Measurements from ENCODE around the gene RALGDS. TPM values are rescaled to one million over a fixed set of nuclear protein-coding genes. Genes with fewer than 3 reads are reported as not detected.

RALGDS gene
- total and polyA plus RNA-seq, 2 experiments from 2014 or later: 8.6 to 20.3 TPM

- ATAC-seq: no peak
- Histone ChIP-seq H3K4me2 (no peak overlapping the region), H3K4me1 (ENCODE audit: insufficient read depth) (no peaks in the 10 kb centered on the region), H2AFZ (no peak overlapping the region), H3K9me2 (ENCODE audit: insufficient read depth) (no peaks in the 10 kb centered on the region), H3K36me3 (ENCODE audit: insufficient read depth) (peaks cover 4% of the 10 kb centered on the region; the same call in 1 of the 2 replicates), H4K20me1 (replicated peaks; ENCODE audit: insufficient read depth) (no peaks in the 10 kb centered on the region; the same call in 1 of the 2 replicates), H3K27ac (ENCODE audit: low read depth) (no peak overlapping the region), H3K79me2 (replicated peaks; ENCODE audit: insufficient read depth) (0 out of 2 replicates have a peak, but pooled peaks cover 4% of the 10 kb centered on the region), H3K4me3 (no peak overlapping the region), H3K27me3 (ENCODE audit: insufficient read depth) (no peaks in the 10 kb centered on the region), H3F3A (replicated peaks; ENCODE audit: low read depth) (no peaks in the 10 kb centered on the region)
- Mint-ChIP-seq H3K27me3 (ENCODE audit: insufficient read depth, low read depth, poor library complexity) (no peaks in the 10 kb centered on the region), H3K4me1 (no peaks in the 10 kb centered on the region; the same call in 2 of the 3 replicates), H3K36me3 (ENCODE audit: low read depth) (peaks cover 63% of the 10 kb centered on the region), H3K9me3 (no peaks in the 10 kb centered on the region), H3K27ac (no peak overlapping the region), H3K4me3 (no peak overlapping the region)
- TF ChIP-seq STAT1 (IDR thresholded peaks at IDR 0.05; ENCODE audit: unreplicated experiment): no peak
- no peak for TF ChIP-seq CREB1 (CRISPR knock-in tag; IDR thresholded peaks at IDR 0.05; ENCODE audit: low read depth)
- TF ChIP-seq EZH2phosphoT487 (IDR thresholded peaks at IDR 0.05; ENCODE audit: unreplicated experiment): no peak
- TF ChIP-seq, protein P1, sequence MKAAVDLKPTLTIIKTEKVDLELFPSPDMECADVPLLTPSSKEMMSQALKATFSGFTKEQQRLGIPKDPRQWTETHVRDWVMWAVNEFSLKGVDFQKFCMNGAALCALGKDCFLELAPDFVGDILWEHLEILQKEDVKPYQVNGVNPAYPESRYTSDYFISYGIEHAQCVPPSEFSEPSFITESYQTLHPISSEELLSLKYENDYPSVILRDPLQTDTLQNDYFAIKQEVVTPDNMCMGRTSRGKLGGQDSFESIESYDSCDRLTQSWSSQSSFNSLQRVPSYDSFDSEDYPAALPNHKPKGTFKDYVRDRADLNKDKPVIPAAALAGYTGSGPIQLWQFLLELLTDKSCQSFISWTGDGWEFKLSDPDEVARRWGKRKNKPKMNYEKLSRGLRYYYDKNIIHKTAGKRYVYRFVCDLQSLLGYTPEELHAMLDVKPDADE (IDR thresholded peaks at IDR 0.05): no peak
- no peak for TF ChIP-seq JUNB (IDR thresholded peaks at IDR 0.05; ENCODE audit: unreplicated experiment)
- no peak for DNase-seq (ENCODE audit: low spot score)
Observed at GRCh38 chr9:133051966-133052539, 69.0 kb downstream of the RALGDS start.

DNA sequence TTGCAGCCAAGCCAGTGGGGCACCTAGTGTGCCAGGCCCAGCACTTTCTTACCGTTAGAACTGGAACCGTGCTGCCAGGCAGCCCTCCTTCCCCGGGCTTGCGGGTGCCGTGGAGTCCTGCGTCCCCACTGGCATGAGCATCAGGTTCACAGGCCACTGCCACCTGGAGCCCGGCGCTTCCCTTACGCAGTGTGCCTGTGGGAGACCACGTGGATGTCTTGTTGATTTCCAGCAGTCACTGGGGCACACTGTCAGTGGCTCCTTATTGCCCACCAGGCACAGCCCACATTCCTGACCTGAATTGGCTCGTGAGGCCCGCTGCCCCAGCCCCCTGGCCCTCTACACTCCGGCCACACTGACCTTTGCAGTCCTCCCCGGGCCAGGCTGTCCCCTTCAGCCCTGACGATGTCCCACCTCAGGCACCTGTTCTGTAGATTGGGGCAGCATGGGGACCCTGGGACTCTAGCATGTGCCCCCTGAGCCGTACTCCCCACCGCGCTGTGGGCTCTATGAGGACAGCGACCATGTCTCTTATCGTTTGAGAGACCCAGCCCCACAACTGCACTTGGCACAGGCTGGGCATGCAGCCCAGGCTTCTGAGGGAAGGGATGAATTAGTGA is 69.6 kb downstream of the RALGDS start:
- H3K27ac ChIP-seq (ENCODE audit: low read depth): no peak overlapping the region
- ATAC-seq: no peak
- H3K27me3 ChIP-seq (ENCODE audit: insufficient read depth): no peaks in the 10 kb centered on the region
- Mint-ChIP-seq H3K9me3 (no peaks in the 10 kb centered on the region), H3K4me1 (no peaks in the 10 kb centered on the region; the same call in 2 of the 3 replicates), H3K36me3 (ENCODE audit: low read depth) (peaks cover 66% of the 10 kb centered on the region), H3K4me3 (no peak overlapping the region), H3K27ac (no peak overlapping the region), H3K27me3 (ENCODE audit: insufficient read depth, low read depth, poor library complexity) (peaks cover 4% of the 10 kb centered on the region)
- no peak overlapping the region for H2AFZ ChIP-seq
- H3K9me2 ChIP-seq (ENCODE audit: insufficient read depth): no peaks in the 10 kb centered on the region
- no peaks in the 10 kb centered on the region; the same call in 1 of the 2 replicates for H4K20me1 ChIP-seq (replicated peaks; ENCODE audit: insufficient read depth)
- H3K4me1 ChIP-seq (ENCODE audit: insufficient read depth): no peaks in the 10 kb centered on the region
- H3F3A ChIP-seq (replicated peaks; ENCODE audit: low read depth): no peaks in the 10 kb centered on the region
- H3K4me3 ChIP-seq: no peak overlapping the region
- 0 out of 2 replicates have a peak, but pooled peaks cover 4% of the 10 kb centered on the region for H3K79me2 ChIP-seq (replicated peaks; ENCODE audit: insufficient read depth)
- no peak overlapping the region for H3K4me2 ChIP-seq
- H3K36me3 ChIP-seq (ENCODE audit: insufficient read depth): peaks cover 4% of the 10 kb centered on the region; the same call in 1 of the 2 replicates
- DNase-seq (ENCODE audit: low spot score): no peak
- TF ChIP-seq, protein P1 (IDR thresholded peaks at IDR 0.05): no peak
- TF ChIP-seq JUNB (IDR thresholded peaks at IDR 0.05; ENCODE audit: unreplicated experiment) (no peak), ZNF114 (CRISPR knock-in tag; IDR thresholded peaks at IDR 0.05) (no peak), ZNF331 (CRISPR knock-in tag; IDR thresholded peaks at IDR 0.05; ENCODE audit: low read depth) (no peak), NANOG (IDR thresholded peaks at IDR 0.05; ENCODE audit: borderline replicate concordance) (no peak), EZH2phosphoT487 (IDR thresholded peaks at IDR 0.05; ENCODE audit: unreplicated experiment) (no peak), ZNF462 (CRISPR knock-in tag; IDR thresholded peaks at IDR 0.05) (no peak)
